K562 (cell line): ENCODE results near the gene RPS10. TPM values are rescaled to one million over a fixed set of nuclear protein-coding genes. Genes with fewer than 3 reads are reported as not detected.
A peak's percentile ranks its signal among the peaks of the same experiment; 100 is the strongest.

Experiments
- BMI1 ChIP-seq: fragments of 150-350 bp; IDR thresholded peaks from 2 replicates; pipeline ENCODE4 v1.6.1; 2014; ENCODE audit warnings: low read length
- BRF1 ChIP-seq: IDR thresholded peaks from 3 replicates; pipeline ENCODE4 v1.6.1; 2011; ENCODE audit warnings: borderline replicate concordance, mild to moderate bottlenecking; ENCODE audit not compliant: insufficient read length; ENCODE audit errors: extremely low read depth
- CBFA2T3 ChIP-seq: fragments of 450-650 bp; IDR thresholded peaks from 2 replicates; pipeline ENCODE4 v1.6.1; 2017
- ERF ChIP-seq: fragments of 450-650 bp; formaldehyde crosslinking; IDR thresholded peaks from 2 replicates; pipeline ENCODE4 v1.4.0; 2020; ENCODE audit warnings: mild to moderate bottlenecking, mixed read lengths
- HDAC2 ChIP-seq: fragments of 450-650 bp; IDR thresholded peaks from 2 replicates; pipeline ENCODE4 v1.6.1; 2016; ENCODE audit warnings: mild to moderate bottlenecking
- HES1 ChIP-seq: fragments of 450-650 bp; IDR thresholded peaks from 2 replicates; pipeline ENCODE4 v1.6.1; 2016; ENCODE audit warnings: low read depth, mild to moderate bottlenecking, moderate library complexity
- IRF2 ChIP-seq: sonication (generic); formaldehyde crosslinking; IDR thresholded peaks from 2 replicates; pipeline ENCODE4 v1.8.1; 2022; ENCODE audit warnings: mild to moderate bottlenecking, missing genetic modification reagents
- JUND ChIP-seq, 2 experiments: IDR thresholded peaks; 2 replicates in 1 of 2; 3 replicates in 1 of 2; pipeline ENCODE4 v1.6.1; 2011; ENCODE audit warnings: borderline replicate concordance in 2 of 2, low read depth in 2 of 2, low read length in 2 of 2, improper control_type of control experiment in 1 of 2, missing biosample characterization in 1 of 2, missing genetic modification characterization in 1 of 2, missing genetic modification reagents in 1 of 2
- MBD2 ChIP-seq: sonication (generic); IDR thresholded peaks from 2 replicates; pipeline ENCODE4 v1.6.1; 2016; ENCODE audit warnings: low read depth, borderline replicate concordance
- PHF8 ChIP-seq: fragments of 200-600 bp; sonication (generic); IDR thresholded peaks from 2 replicates; pipeline ENCODE4 v1.6.1; 2012; ENCODE audit warnings: mixed run types, mild to moderate bottlenecking, inconsistent platforms, low read length, moderate library complexity, borderline replicate concordance
- SIN3B ChIP-seq: fragments of 450-650 bp; IDR thresholded peaks from 2 replicates; pipeline ENCODE4 v1.6.1; 2017; ENCODE audit warnings: low read depth, mild to moderate bottlenecking, moderate library complexity
- SMC3 ChIP-seq: conservative IDR thresholded peaks from 2 replicates; pipeline ENCODE4 v1.6.1; 2011; ENCODE audit warnings: low read depth, low read length, improper control_type of control experiment; ENCODE audit not compliant: insufficient read depth
- TAF9B ChIP-seq: fragments of 450-650 bp; IDR thresholded peaks from 2 replicates; pipeline ENCODE4 v1.6.1; 2018; ENCODE audit warnings: mild to moderate bottlenecking; ENCODE audit not compliant: partially characterized antibody
- TEAD4 ChIP-seq, 2 experiments: sonication (generic) in 1 of 2; formaldehyde crosslinking in 1 of 2; IDR thresholded peaks; 2 replicates each; pipeline versions ENCODE4 v1.6.1 to v1.8.0; 2012 to 2022; ENCODE audit warnings: borderline replicate concordance in 1 of 2, inconsistent platforms in 1 of 2, low read length in 1 of 2, mild to moderate bottlenecking in 1 of 2, missing genetic modification reagents in 1 of 2
- TRIM24 ChIP-seq, 2 experiments: fragments of 450-650 bp; IDR thresholded peaks; 2 replicates each; pipeline ENCODE4 v1.6.1; 2016
- USF2 ChIP-seq: sonication (generic); formaldehyde crosslinking; IDR thresholded peaks from 2 replicates; pipeline ENCODE4 v1.5.0; 2020; ENCODE audit warnings: missing genetic modification reagents
- ZBTB1 ChIP-seq: sonication (generic); formaldehyde crosslinking; IDR thresholded peaks from 2 replicates; pipeline ENCODE4 v1.8.1; 2023; ENCODE audit warnings: missing genetic modification reagents, low read depth, mild to moderate bottlenecking, borderline replicate concordance
- ZNF23 ChIP-seq: fragments of 250-450 bp; sonication (Bioruptor Pico); IDR thresholded peaks from 2 replicates; pipeline ENCODE4 v1.4.0; 2020; ENCODE audit warnings: mild to moderate bottlenecking
- ZNF445 ChIP-seq: fragments of 250-450 bp; sonication (Bioruptor Pico); IDR thresholded peaks from 2 replicates; pipeline ENCODE4 v1.4.0; 2020; ENCODE audit warnings: low read depth, mild to moderate bottlenecking, moderate library complexity
- ZNF766 ChIP-seq: fragments of 200-800 bp; sonication (Bioruptor generic); conservative IDR thresholded peaks from 2 replicates; pipeline ENCODE4 v1.6.1; 2016; ENCODE audit warnings: missing genetic modification characterization, missing compliant biosample characterization
- polyA plus RNA-seq, 8 experiments: library from polyadenylated mRNA; depleted of rRNA in 4 of 8; stranded (reverse) in 5 of 8; unstranded in 3 of 8; fragments of >200 nt; fragmentation: Nextera tagmentation in 2 of 8; fragmentation: Illumina TruSeq in 1 of 8; extraction: Ambion mirVana in 2 of 8; extraction: Trizol in 1 of 8; gene quantifications; 2 replicates each; pipeline versions ENCODE4 v1.2.1 to v1.2.3, GENCODE V29; 2011 to 2014; ENCODE audit warnings: inconsistent platforms in 1 of 8, missing spikeins in 1 of 8
- total RNA-seq, 7 experiments: library from RNA; depleted of rRNA in 6 of 7; stranded (reverse); fragments of >200 nt in 6 of 7; fragmentation: Illumina TruSeq in 2 of 7; extraction: Trizol in 2 of 7; gene quantifications; 2 replicates each; pipeline versions ENCODE4 v1.2.1 to v1.2.3, GENCODE V29; 2011 to 2021; ENCODE audit warnings: low replicate concordance in 1 of 7
- TF ChIP-seq, protein P1 (sequence below): fragments of 200-800 bp; sonication (Bioruptor generic); IDR thresholded peaks from 2 replicates; pipeline ENCODE4 v1.6.1; 2017; ENCODE audit warnings: missing genetic modification characterization, missing compliant biosample characterization
- TF ChIP-seq, protein P2 (sequence below): fragments of 450-650 bp; IDR thresholded peaks from 2 replicates; pipeline ENCODE4 v1.6.1; 2017; ENCODE audit warnings: mild to moderate bottlenecking, moderate library complexity
- TF ChIP-seq, protein P3 (sequence below): fragments of 450-650 bp; formaldehyde crosslinking; IDR thresholded peaks from 2 replicates; pipeline ENCODE4 v1.4.0; 2022; ENCODE audit warnings: mild to moderate bottlenecking, moderate library complexity

RPS10 gene
- total and polyA plus RNA-seq, 9 of the 15 experiments (the other 6 are each of a cell fraction or from before 2014, with no cell fraction given) = 2,680 to 5,251 (median 3,876) TPM

- TF ChIP-seq SIN3B (no peak), ZNF445 (CRISPR knock-in tag) (no peak), ERF (CRISPR knock-in tag) (no peak), TEAD4 (IDR thresholded peaks at IDR 0.05; ENCODE audit: low read length) (no peak), TEAD4 (CRISPR knock-in tag; IDR thresholded peaks at IDR 0.05; ENCODE audit: borderline replicate concordance) (no peak), BRF1 (no peak), JUND (IDR thresholded peaks at IDR 0.05; ENCODE audit: borderline replicate concordance, low read depth, low read length) (no peak), JUND (tag; IDR thresholded peaks at IDR 0.05; ENCODE audit: borderline replicate concordance, low read depth, low read length) (no peak; the same call in 2 of the 3 replicates), SMC3 (no peak), IRF2 (CRISPR knock-in tag) (no peak), MBD2 (no peak), ZNF23 (no peak), HDAC2 (0 out of 2 replicates have a peak, but pooled peaks have one; percentile 32), TRIM24 (IDR thresholded peaks at IDR 0.05) (no peak), TAF9B (no peak), CBFA2T3 (no peak), BMI1 (no peak), PHF8 (0 out of 2 replicates have a peak, but pooled peaks have one; percentile 7), ZBTB1 (CRISPR knock-in tag) (no peak), HES1 (no peak), ZNF766 (CRISPR knock-in tag) (no peak), USF2 (CRISPR knock-in tag) (no peak)
- TF ChIP-seq, protein P1, sequence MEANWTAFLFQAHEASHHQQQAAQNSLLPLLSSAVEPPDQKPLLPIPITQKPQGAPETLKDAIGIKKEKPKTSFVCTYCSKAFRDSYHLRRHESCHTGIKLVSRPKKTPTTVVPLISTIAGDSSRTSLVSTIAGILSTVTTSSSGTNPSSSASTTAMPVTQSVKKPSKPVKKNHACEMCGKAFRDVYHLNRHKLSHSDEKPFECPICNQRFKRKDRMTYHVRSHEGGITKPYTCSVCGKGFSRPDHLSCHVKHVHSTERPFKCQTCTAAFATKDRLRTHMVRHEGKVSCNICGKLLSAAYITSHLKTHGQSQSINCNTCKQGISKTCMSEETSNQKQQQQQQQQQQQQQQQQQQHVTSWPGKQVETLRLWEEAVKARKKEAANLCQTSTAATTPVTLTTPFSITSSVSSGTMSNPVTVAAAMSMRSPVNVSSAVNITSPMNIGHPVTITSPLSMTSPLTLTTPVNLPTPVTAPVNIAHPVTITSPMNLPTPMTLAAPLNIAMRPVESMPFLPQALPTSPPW (CRISPR knock-in tag) = peak; percentile 40; the same call in 1 of the 2 replicates
- TF ChIP-seq, protein P2, sequence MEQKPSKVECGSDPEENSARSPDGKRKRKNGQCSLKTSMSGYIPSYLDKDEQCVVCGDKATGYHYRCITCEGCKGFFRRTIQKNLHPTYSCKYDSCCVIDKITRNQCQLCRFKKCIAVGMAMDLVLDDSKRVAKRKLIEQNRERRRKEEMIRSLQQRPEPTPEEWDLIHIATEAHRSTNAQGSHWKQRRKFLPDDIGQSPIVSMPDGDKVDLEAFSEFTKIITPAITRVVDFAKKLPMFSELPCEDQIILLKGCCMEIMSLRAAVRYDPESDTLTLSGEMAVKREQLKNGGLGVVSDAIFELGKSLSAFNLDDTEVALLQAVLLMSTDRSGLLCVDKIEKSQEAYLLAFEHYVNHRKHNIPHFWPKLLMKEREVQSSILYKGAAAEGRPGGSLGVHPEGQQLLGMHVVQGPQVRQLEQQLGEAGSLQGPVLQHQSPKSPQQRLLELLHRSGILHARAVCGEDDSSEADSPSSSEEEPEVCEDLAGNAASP = no peak
- TF ChIP-seq, protein P3, sequence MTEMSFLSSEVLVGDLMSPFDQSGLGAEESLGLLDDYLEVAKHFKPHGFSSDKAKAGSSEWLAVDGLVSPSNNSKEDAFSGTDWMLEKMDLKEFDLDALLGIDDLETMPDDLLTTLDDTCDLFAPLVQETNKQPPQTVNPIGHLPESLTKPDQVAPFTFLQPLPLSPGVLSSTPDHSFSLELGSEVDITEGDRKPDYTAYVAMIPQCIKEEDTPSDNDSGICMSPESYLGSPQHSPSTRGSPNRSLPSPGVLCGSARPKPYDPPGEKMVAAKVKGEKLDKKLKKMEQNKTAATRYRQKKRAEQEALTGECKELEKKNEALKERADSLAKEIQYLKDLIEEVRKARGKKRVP (CRISPR knock-in tag) = no peak
Observed at GRCh38 chr6:34462551-34462971, 36.7 kb upstream of the RPS10 start (continued).
